CD14-positive monocyte (primary cell): ENCODE results near the gene HMX2. TPM values are rescaled to one million over a fixed set of nuclear protein-coding genes. Genes with fewer than 3 reads are reported as not detected.

ENCODE experiments used
- DNase-seq, 3 donors: peaks; one replicate each; pipeline ENCODE4 v3.0.0-alpha.2; 2011 to 2022
- H2AFZ ChIP-seq: 2 replicates; pipeline ENCODE4 v1.6.0; 2012; ENCODE audit warnings: mild to moderate bottlenecking, low read depth, low read length, inconsistent platforms; ENCODE audit not compliant: insufficient read depth, poor library complexity, severe bottlenecking
- H3K27ac ChIP-seq, 2 donors: 1 replicate in 1 of 2; 2 replicates in 1 of 2; pipeline ENCODE4 v1.5.1; 2012 to 2013; ENCODE audit warnings: low read length in 2 of 2, control low read depth in 1 of 2, inconsistent platforms in 1 of 2, low read depth in 1 of 2, mild to moderate bottlenecking in 1 of 2
- H3K27me3 ChIP-seq, 2 donors: one replicate each; pipeline versions ENCODE4 v1.6.0 to v1.6.1; 2011 to 2013; ENCODE audit warnings: low read length in 2 of 2; ENCODE audit not compliant: control insufficient read depth in 2 of 2, insufficient read depth in 2 of 2
- H3K36me3 ChIP-seq, 2 donors: replicated peaks in 1 of 2; 1 replicate in 1 of 2; 2 replicates in 1 of 2; pipeline versions ENCODE4 v1.5.1 to v1.6.1; 2012 to 2013; ENCODE audit warnings: low read length in 2 of 2, control low read depth in 1 of 2, inconsistent platforms in 1 of 2, mild to moderate bottlenecking in 1 of 2; ENCODE audit not compliant: insufficient read depth in 2 of 2, control insufficient read depth in 1 of 2
- H3K4me1 ChIP-seq, 2 donors: 1 replicate in 1 of 2; 2 replicates in 1 of 2; pipeline versions ENCODE4 v1.5.1 to v1.6.1; 2012 to 2013; ENCODE audit warnings: low read length in 2 of 2, control low read depth in 1 of 2, inconsistent platforms in 1 of 2, mild to moderate bottlenecking in 1 of 2, moderate library complexity in 1 of 2; ENCODE audit not compliant: insufficient read depth in 2 of 2, control insufficient read depth in 1 of 2
- H3K4me2 ChIP-seq: replicated peaks from 2 replicates; pipeline ENCODE3; 2012; ENCODE audit warnings: low read length, moderate library complexity, mild to moderate bottlenecking; ENCODE audit not compliant: poor library complexity, severe bottlenecking; ENCODE audit errors: extremely low read depth
- H3K4me3 ChIP-seq, 3 experiments: fragments of 200-600 bp in 1 of 3; sonication (generic) in 1 of 3; replicated peaks in 1 of 3; 1 replicate in 2 of 3; 2 replicates in 1 of 3; pipeline ENCODE4 v1.5.1; 2011 to 2013; ENCODE audit warnings: low read length in 3 of 3, mild to moderate bottlenecking in 3 of 3, control low read depth in 2 of 3, low read depth in 2 of 3, inconsistent platforms in 1 of 3, moderate library complexity in 1 of 3
- H3K79me2 ChIP-seq: 2 replicates; pipeline ENCODE4 v1.6.0; 2012; ENCODE audit warnings: mild to moderate bottlenecking, control low read depth, inconsistent platforms, low read length, moderate library complexity; ENCODE audit not compliant: insufficient read depth
- H3K9ac ChIP-seq: 2 replicates; pipeline ENCODE4 v1.6.0; 2017; ENCODE audit warnings: low read length, mild to moderate bottlenecking; ENCODE audit not compliant: insufficient read depth, poor library complexity, severe bottlenecking
- H3K9me3 ChIP-seq, 2 donors: replicated peaks in 1 of 2; 1 replicate in 1 of 2; 2 replicates in 1 of 2; pipeline versions ENCODE4 v1.5.1 to v1.6.1; 2012 to 2013; ENCODE audit warnings: low read length in 2 of 2, control low read depth in 1 of 2; ENCODE audit not compliant: control insufficient read depth in 1 of 2, insufficient read depth in 1 of 2
- H4K20me1 ChIP-seq: 2 replicates; pipeline ENCODE4 v1.6.0; 2012; ENCODE audit warnings: mild to moderate bottlenecking, low read length, control low read depth, moderate library complexity; ENCODE audit not compliant: insufficient read depth
- H3K27ac Mint-ChIP-seq, 7 donors: one replicate each; pipeline ENCODE4 v1.8.0; 2020; ENCODE audit warnings: mild to moderate bottlenecking in 7 of 7, mixed read lengths in 7 of 7, moderate library complexity in 6 of 7, inconsistent platforms in 2 of 7
- H3K27me3 Mint-ChIP-seq, 3 donors: one replicate each; pipeline ENCODE4 v1.8.0; 2021 to 2022; ENCODE audit warnings: low read depth in 3 of 3, mild to moderate bottlenecking in 3 of 3, mixed read lengths in 3 of 3, moderate library complexity in 3 of 3, inconsistent platforms in 1 of 3
- H3K36me3 Mint-ChIP-seq, 2 donors: one replicate each; pipeline ENCODE4 v1.8.0; 2020; ENCODE audit warnings: mixed read lengths in 2 of 2, inconsistent platforms in 1 of 2, mild to moderate bottlenecking in 1 of 2
- H3K4me1 Mint-ChIP-seq: one replicate; pipeline ENCODE4 v1.8.0; 2020; ENCODE audit warnings: mild to moderate bottlenecking, mixed read lengths
- H3K4me3 Mint-ChIP-seq, 2 donors: one replicate each; pipeline ENCODE4 v1.8.0; 2020; ENCODE audit warnings: mild to moderate bottlenecking in 2 of 2, mixed read lengths in 2 of 2, moderate library complexity in 1 of 2
- H3K9me3 Mint-ChIP-seq, 7 donors: one replicate each; pipeline ENCODE4 v1.8.0; 2020 to 2022; ENCODE audit warnings: mixed read lengths in 7 of 7, mild to moderate bottlenecking in 6 of 7, moderate library complexity in 6 of 7, inconsistent platforms in 2 of 7
- CTCF ChIP-seq: fragments of 200-600 bp; IDR thresholded peaks from one replicate; pipeline ENCODE4 v1.8.0; 2022; ENCODE audit warnings: antibody characterized with exemption, mild to moderate bottlenecking
- WGBS: methylation state at CpG from one replicate; pipeline ENCODE4 v1.1.5; 2013; ENCODE audit warnings: missing lambda C conversion rate; ENCODE audit not compliant: insufficient coverage; 5-methylcytosine and 5-hydroxymethylcytosine counted together
- intact Hi-C, 2 donors: fragments of 100-400 bp; cut with micrococcal nuclease; formaldehyde crosslinking; loops; one replicate each; pipeline versions ENCODE4 v1.15.0 to v1.15.1; 2023
- polyA plus RNA-seq, 3 donors: library from polyadenylated mRNA; depleted of rRNA in 1 of 3; unstranded in 2 of 3; stranded (reverse) in 1 of 3; fragments of 300-500 nt in 2 of 3; fragments of >200 nt in 1 of 3; fragmentation: Illumina TruSeq in 2 of 3; gene quantifications; 1 replicate in 2 of 3; 2 replicates in 1 of 3; pipeline ENCODE4 v1.2.3, GENCODE V29; 2012 to 2021

The HMX2 gene
- polyA plus RNA-seq, 3 donors = not detected

GRCh38 chr10:123165445-123166072, 17.6 kb downstream of the HMX2 start:
- Histone ChIP-seq H3K27ac (no peak overlapping the region), H3K79me2 (peaks cover 33% of the 10 kb centered on the region), H4K20me1 (peaks cover 14% of the 10 kb centered on the region), H3K36me3 (peaks cover 80 to 98% of the 10 kb centered on the region in 2 donors), H2AFZ (no peak overlapping the region), H3K4me3 (no peak overlapping the region), H3K27me3 (no peaks in the 10 kb centered on the region), H3K9ac (no peak overlapping the region), H3K9me3 (no peaks in the 10 kb centered on the region), H3K4me2 (no peak overlapping the region), H3K4me1 (no peaks in the 10 kb centered on the region)
- intact Hi-C loops = no loop called here
- no peaks in the 10 kb centered on the region for H3K4me1 Mint-ChIP-seq
- H3K27me3 Mint-ChIP-seq = peaks cover 0 to 2% (median 0%) of the 10 kb centered on the region in 3 donors
- peaks cover 74 to 91% of the 10 kb centered on the region in 2 donors for H3K36me3 Mint-ChIP-seq
- no peak overlapping the region for H3K4me3 Mint-ChIP-seq
- no peak overlapping the region for H3K27ac Mint-ChIP-seq
- 92% methylated on average over 1 of the region's 4 CpGs for WGBS
- no peaks in the 10 kb centered on the region for H3K9me3 Mint-ChIP-seq
- no peak for TF ChIP-seq CTCF
- no peak for DNase-seq

GRCh38 chr10:123166618-123167017, 18.7 kb downstream of the HMX2 start:
- Histone ChIP-seq H3K27ac (no peak overlapping the region), H3K9me3 (no peaks in the 10 kb centered on the region), H3K27me3 (no peaks in the 10 kb centered on the region), H2AFZ (no peak overlapping the region), H3K4me1 (no peaks in the 10 kb centered on the region), H3K4me3 (no peak overlapping the region), H4K20me1 (peaks cover 9% of the 10 kb centered on the region), H3K36me3 (peaks cover 70 to 94% of the 10 kb centered on the region in 2 donors), H3K4me2 (no peak overlapping the region), H3K79me2 (peaks cover 32% of the 10 kb centered on the region), H3K9ac (no peak overlapping the region)
- no peaks in the 10 kb centered on the region for H3K4me1 Mint-ChIP-seq
- H3K9me3 Mint-ChIP-seq = no peaks in the 10 kb centered on the region
- peaks cover 0 to 2% (median 0%) of the 10 kb centered on the region in 3 donors for H3K27me3 Mint-ChIP-seq
- intact Hi-C loops = no loop called here
- DNase-seq = no peak
- no CpG with 5 or more reads among the region's 2 CpGs for WGBS
- H3K36me3 Mint-ChIP-seq = peaks cover 70 to 90% of the 10 kb centered on the region in 2 donors
- H3K4me3 Mint-ChIP-seq = no peak overlapping the region
- H3K27ac Mint-ChIP-seq = peak overlapping the region in 1 of 7 donors; percentile 23
- TF ChIP-seq CTCF = no peak
